SK-MEL-5 (cell line): Measurements from ENCODE around the gene CEL. TPM values are rescaled to one million over a fixed set of nuclear protein-coding genes. Genes with fewer than 3 reads are reported as not detected.

Experiments
- DNase-seq: peaks from one replicate; pipeline ENCODE4 v3.0.0-alpha.2; 2016; ENCODE audit warnings: low read depth, low spot score
- in situ Hi-C: cut with HindIII; loops from 2 replicates; pipeline ENCODE4 v1.10.0; 2016; ENCODE audit warnings: low sequenced_read_pairs, high pct_unique_total_duplicates, low pct_unique_long_range_greater_than_20kb
- small RNA-seq, 2 experiments: library from RNA; depleted of rRNA; stranded (forward); fragments of <200 nt; gene quantifications; one replicate each; pipeline ENCODE3, GENCODE V24; 2014
- total RNA-seq: library from RNA; depleted of rRNA; stranded (reverse); fragments of >200 nt; shearing (Covaris generic); gene quantifications from 2 replicates; pipeline ENCODE4 v1.2.3, GENCODE V29; 2014; rRNA removed

The CEL gene
- total RNA-seq, 1 experiment from 2014 or later, result not detected

GRCh38 chr9:133117271-133118178 is 55.7 kb downstream of the CEL start:
- in situ Hi-C loops, result no loop called here

DNA sequence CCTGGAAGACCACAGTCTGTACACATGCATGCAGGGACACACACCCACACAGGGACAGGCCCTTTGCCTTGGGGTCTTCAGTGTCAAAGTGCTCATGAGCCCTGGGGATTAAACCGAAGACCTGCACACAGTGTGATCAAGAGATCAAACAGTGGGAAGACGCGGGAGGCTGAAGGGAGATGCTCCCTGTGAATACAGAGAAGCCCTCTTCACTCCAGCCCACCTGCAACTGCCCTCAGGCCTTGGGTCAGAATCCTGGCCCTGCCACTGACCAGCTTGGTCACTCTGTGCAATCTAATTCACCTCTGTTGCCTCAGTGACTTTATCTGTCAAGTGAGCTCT is 56.4 kb downstream of the CEL start:
- in situ Hi-C loops, result no loop called here
- no peak for DNase-seq

More at GRCh38 chr9:133117271-133118178, 55.7 kb downstream of the CEL start:
- DNase-seq, result no peak

- no peak for DNase-seq
- in situ Hi-C loops, result no loop called here
Observed at GRCh38 chr9:133118568-133118967, 56.8 kb downstream of the CEL start.

DNA sequence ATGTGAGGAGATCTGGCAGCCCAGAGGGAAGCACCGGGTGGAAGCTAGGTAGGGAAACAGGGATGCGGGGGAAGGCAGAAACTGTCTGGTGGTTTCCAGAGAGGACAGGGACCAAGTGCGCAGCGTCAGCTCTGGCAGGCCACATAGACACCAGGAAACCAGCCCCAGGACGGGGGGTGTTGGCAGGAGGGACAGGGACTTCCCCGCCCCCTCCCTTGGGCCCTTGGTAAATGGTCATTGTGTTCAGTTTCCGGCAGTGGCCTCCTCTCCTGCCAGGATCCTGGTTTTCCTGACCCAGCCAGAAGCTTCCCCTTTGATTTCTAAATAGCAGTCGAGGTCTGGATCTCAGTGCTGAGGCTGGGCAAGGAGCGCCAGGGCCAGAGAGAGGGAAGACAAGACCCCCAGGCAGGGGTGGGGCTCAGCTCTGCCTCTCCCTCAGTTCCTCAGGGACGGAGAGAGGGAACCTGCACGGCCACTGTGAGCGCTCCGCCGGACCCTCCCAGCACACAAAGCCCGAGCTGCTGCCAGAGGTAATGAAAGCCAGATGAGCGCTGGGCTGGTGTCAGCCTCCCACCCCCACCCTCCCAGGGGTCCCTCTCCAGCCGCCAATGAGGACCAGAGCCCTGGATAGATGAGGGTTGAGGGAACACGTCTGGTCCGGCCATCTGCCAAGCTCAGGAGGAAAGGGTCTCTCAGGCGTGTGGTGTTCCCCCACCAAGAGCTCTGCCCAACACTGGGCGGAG is 57.5 kb downstream of the CEL start:
- in situ Hi-C loops, result no loop called here
- DNase-seq, result no peak

GRCh38 chr9:133119846-133120500 is 58.2 kb downstream of the CEL start:
- in situ Hi-C loops, result no loop called here
- DNase-seq, result no peak

- DNase-seq, result no peak
- in situ Hi-C loops, result no loop called here
Observed at GRCh38 chr9:133120501-133121197, 58.9 kb downstream of the CEL start.

Small RNAs within 50 kb of the gene (small RNA-seq; reads per million reads assigned to genes)
- gene MIR6877, result 0 reads per million in 2 experiments

Other genes with a start within 250 kb of the CEL start
- 0.21 TPM in 1 of 2 replicates, not detected in the other for gene AK8, start 183.7 kb upstream of the CEL start, total RNA-seq
- gene SPACA9, start 183.1 kb upstream of the CEL start, total RNA-seq, result 3.4 and 4.7 TPM in 2 replicates
- 38.0 and 45.6 TPM in 2 replicates for gene TSC1, start 117.4 kb upstream of the CEL start, total RNA-seq
- 0.05 and 0.74 TPM in 2 replicates for gene GFI1B, start 83.3 kb upstream of the CEL start, total RNA-seq
- 58.8 and 64.3 TPM in 2 replicates for gene GTF3C5, start 31.0 kb upstream of the CEL start, total RNA-seq
- gene RALGDS, start 59.3 kb downstream of the CEL start, total RNA-seq, result 22.4 and 26.6 TPM in 2 replicates
- gene GBGT1, start 101.9 kb downstream of the CEL start, total RNA-seq, result not detected in 2 replicates
- gene OBP2B, start 147.3 kb downstream of the CEL start, total RNA-seq, result not detected in 2 replicates
- gene ABO, start 213.2 kb downstream of the CEL start, total RNA-seq, result not detected in 2 replicates